GM18519 (cell line): ENCODE data around the gene UGT1A9.

Source experiments
- ATAC-seq: cut with Tn5 transposase; IDR thresholded peaks from one replicate; pipeline ENCODE4 v1.9.1; 2021; ENCODE audit warnings: mild to moderate bottlenecking, moderate library complexity; ENCODE audit not compliant: unreplicated experiment, low FRiP score

The UGT1A9 gene

GRCh38 chr2:233791883-233792329 lies 120.2 kb downstream of the UGT1A9 start:
- no peak for ATAC-seq

GRCh38 chr2:233792720-233793119 lies 121.0 kb downstream of the UGT1A9 start:
- no peak for ATAC-seq

- ATAC-seq, result no peak
These were observed 121.9 kb downstream of the UGT1A9 start for GRCh38 chr2:233793465-233794127.

- no peak for ATAC-seq
These were observed 122.5 kb downstream of the UGT1A9 start for GRCh38 chr2:233794128-233794658.

GRCh38 chr2:233795735-233796171 lies 124.1 kb downstream of the UGT1A9 start:
- ATAC-seq, result no peak

GRCh38 chr2:233796254-233796653 lies 124.6 kb downstream of the UGT1A9 start:
- ATAC-seq, result no peak

GRCh38 chr2:233798335-233799086 lies 126.8 kb downstream of the UGT1A9 start:
- ATAC-seq, result no peak

- ATAC-seq, result no peak
These were observed 127.5 kb downstream of the UGT1A9 start for GRCh38 chr2:233799087-233799665.

- ATAC-seq, result no peak
These were observed 128.0 kb downstream of the UGT1A9 start for GRCh38 chr2:233799716-233800115.

GRCh38 chr2:233800208-233800607 lies 128.5 kb downstream of the UGT1A9 start:
- no peak for ATAC-seq

- no peak for ATAC-seq
These were observed 129.8 kb downstream of the UGT1A9 start for GRCh38 chr2:233801357-233802131.

- no peak for ATAC-seq
These were observed 130.6 kb downstream of the UGT1A9 start for GRCh38 chr2:233802132-233802815.

- ATAC-seq, result no peak
These were observed 131.7 kb downstream of the UGT1A9 start for GRCh38 chr2:233803292-233803911.

GRCh38 chr2:233803994-233804393 lies 132.3 kb downstream of the UGT1A9 start:
- no peak for ATAC-seq

- no peak for ATAC-seq
These were observed 135.6 kb downstream of the UGT1A9 start for GRCh38 chr2:233807215-233807865.

- no peak for ATAC-seq
These were observed 136.6 kb downstream of the UGT1A9 start for GRCh38 chr2:233807966-233808935.

- no peak for ATAC-seq
These were observed 138.7 kb downstream of the UGT1A9 start for GRCh38 chr2:233810385-233810784.

- no peak for ATAC-seq
These were observed 139.4 kb downstream of the UGT1A9 start for GRCh38 chr2:233811087-233811486.
